Measurements from ENCODE around the gene LTO1.

Gene LTO1

DNA sequence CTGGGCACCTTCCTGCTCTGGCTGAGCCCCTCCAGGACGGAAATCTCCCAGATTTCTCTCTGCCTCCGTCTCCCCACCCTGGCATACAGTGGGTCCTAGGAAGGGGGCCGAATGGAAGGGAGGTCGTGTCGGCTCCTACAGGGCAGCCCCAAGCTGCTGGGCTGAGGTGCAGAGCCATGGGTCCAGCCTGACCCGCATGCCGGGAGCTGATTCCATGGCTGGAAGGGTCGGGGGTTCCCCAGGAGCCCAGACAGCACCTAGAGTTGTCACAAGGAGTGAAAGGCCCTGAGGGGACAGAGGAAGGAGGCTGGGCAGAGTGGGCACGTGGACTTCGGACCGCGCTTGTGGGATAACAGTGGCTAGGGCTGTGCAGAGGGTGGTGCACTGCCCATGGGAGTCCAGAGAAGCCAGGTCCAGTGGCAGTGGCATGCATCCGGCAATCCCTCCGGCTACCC is 17.7 kb downstream of the LTO1 start:
- DNase-seq: no peak

DNA sequence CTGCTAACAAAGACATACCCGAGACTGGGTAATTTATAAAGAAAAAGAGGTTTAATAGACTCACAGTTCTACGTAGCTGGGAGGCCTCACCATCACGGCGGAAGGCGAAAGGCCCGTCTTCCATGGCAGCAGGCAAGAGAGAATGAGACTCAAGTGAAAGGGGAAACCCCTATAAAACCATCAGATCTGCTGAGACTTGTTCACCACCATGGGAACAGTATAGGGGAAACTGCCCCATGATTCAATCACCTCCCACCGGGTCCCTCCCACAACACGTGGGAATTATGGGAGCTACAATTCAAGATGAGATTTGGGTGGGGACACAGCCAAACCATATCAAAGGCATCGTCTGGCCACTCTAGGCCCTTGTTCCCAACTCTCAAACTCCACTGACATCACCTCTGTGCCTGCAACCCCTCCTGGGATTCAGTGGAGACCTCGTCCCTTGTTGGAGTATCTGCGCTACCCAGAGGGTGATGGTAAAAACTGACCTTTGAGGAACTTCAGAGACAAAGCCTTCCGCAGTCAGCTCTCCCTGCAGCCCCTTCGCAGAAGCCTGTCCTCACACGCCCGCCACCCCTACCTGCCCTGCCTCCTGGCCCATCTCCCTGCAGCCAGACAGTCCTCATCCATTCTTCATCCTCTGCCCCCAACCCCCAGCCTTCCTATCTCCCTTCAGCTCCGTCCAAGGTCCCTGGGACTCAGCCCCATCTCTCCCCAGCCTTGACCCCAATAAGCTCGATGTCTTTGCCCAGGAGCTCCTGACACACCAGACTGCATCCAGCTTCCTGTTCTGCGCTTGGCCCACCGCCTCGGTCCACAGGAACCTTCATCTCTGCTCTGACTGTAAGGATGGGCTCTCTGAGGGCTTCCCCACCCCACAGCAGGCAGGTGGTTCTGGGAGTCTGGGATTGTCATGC is 18.4 kb downstream of the LTO1 start:
- DNase-seq: no peak

DNA sequence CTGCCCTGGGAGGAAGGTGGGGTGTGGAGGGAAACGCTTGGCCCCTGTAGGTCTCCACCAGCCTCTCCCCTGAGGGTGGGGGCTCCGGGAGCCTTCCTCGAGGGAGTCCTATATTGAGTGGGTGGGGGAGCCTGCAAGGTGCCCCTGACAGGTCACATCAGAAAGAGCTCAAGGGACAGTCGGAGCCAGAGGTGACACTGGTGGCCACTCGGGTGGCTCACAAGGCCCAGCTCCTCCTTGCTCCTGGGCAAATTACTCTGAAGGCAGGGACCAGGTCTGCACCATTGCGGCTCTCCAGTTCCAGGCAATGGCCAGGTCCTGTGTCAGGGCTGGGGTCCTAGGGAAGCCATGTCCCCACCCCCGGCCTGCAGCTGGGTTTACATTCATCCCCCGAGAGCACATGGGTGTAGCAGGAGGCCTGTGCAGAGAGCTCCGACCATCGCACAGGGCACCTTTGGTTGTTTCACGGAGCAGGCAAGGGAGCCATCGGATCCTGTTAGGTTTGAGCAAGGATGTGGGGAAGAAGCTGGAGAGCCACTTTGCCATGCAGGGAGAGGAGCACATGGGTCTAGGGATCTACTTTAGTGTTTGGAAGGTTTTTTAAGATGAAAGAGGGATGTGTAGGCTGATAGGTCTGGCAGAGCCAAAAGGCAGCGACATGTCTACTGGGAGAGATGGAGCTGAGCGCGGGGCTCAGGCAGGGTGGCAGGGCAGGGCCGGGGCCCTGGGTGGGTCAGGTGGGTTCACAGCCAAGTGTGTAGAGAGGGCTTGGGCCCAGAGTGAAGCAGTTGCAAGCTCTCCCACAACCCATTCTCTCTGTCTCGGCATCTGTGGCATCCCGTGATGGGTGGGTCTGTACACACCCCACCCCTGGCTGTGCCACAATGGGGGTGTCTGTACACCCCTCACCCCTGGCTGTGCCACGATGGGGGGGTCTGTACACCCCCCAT is 19.4 kb downstream of the LTO1 start:
- no peak for DNase-seq

DNA sequence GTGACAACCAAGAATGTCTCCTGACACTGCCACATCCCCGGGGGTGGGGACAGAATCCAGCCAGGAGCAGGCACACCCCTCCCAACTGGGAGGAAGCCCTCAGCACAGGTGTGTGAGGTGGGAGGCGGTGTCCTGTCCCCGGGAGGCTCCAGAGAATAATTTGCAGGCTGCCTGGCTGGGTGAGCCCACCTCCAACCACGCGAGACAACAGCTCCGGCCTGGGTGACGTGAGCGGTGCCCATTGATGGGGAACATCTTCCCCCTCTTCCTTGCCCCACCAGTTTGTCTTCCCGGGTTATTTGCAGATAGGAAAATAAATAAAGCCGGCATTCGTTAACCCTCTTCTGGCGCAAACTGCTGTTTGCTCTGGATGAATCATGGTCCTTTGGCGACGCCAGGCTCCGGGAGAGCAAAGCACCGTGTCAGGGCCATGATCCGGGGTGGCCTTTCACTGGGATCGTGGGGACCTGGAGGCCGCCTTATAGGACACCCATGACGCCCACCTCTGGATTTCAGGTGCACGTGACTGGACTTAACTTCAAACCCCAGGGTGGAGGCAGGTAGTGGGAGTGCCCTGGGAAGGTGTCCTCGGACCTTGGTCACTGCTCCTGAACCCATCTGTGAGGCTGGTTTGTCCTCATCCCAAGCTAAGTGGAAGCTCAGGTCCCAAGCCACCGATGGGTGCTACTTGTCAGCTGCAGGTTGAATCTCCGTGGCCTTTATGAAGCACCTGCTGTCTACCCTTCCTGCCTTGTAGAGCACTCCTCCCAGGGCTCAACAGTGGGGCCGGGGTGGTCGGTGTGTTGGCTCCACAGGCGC is 20.3 kb downstream of the LTO1 start:
- DNase-seq: no peak

DNA sequence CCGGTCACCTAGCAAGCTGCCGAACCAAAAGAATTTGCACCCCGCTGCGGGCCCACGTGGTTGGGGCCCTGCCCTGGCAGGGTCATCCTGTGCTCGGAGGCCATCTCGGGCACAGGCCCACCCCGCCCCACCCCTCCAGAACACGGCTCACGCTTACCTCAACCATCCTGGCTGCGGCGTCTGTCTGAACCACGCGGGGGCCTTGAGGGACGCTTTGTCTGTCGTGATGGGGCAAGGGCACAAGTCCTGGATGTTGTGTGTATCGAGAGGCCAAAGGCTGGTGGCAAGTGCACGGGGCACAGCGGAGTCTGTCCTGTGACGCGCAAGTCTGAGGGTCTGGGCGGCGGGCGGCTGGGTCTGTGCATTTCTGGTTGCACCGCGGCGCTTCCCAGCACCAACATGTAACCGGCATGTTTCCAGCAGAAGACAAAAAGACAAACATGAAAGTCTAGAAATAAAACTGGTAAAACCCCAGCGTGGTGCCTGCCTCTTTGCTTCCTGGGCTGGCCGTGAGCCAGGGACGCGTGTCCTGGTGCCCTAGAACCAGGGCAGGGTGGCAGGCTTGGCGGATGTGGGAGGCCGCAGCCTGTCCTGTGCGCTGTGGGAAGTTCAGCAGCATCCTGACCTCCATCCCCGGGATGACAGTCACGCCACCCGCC is 21.0 kb downstream of the LTO1 start:
- DNase-seq: no peak

DNA sequence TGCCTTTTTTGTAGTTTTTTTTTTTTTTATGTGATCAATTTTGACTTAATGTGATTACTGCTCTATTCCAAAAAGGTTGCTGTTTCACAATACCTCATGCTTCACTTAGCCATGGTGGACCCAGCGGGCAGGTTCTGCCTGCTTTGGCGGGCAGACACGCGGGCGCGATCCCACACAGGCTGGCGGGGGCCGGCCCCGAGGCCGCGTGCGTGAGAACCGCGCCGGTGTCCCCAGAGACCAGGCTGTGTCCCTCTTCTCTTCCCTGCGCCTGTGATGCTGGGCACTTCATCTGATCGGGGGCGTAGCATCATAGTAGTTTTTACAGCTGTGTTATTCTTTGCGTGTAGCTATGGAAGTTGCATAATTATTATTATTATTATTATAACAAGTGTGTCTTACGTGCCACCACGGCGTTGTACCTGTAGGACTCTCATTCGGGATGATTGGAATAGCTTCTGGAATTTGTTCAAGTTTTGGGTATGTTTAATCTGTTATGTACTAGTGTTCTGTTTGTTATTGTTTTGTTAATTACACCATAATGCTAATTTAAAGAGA is 21.7 kb downstream of the LTO1 start:
- DNase-seq: no peak

DNA sequence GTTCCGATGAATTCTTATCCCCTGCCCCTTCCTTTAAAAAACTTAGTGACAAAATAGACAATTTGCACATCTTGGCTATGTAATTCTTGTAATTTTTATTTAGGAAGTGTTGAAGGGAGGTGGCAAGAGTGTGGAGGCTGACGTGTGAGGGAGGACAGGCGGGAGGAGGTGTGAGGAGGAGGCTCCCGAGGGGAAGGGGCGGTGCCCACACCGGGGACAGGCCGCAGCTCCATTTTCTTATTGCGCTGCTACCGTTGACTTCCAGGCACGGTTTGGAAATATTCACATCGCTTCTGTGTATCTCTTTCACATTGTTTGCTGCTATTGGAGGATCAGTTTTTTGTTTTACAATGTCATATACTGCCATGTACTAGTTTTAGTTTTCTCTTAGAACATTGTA is 22.2 kb downstream of the LTO1 start:
- DNase-seq: no peak

DNA sequence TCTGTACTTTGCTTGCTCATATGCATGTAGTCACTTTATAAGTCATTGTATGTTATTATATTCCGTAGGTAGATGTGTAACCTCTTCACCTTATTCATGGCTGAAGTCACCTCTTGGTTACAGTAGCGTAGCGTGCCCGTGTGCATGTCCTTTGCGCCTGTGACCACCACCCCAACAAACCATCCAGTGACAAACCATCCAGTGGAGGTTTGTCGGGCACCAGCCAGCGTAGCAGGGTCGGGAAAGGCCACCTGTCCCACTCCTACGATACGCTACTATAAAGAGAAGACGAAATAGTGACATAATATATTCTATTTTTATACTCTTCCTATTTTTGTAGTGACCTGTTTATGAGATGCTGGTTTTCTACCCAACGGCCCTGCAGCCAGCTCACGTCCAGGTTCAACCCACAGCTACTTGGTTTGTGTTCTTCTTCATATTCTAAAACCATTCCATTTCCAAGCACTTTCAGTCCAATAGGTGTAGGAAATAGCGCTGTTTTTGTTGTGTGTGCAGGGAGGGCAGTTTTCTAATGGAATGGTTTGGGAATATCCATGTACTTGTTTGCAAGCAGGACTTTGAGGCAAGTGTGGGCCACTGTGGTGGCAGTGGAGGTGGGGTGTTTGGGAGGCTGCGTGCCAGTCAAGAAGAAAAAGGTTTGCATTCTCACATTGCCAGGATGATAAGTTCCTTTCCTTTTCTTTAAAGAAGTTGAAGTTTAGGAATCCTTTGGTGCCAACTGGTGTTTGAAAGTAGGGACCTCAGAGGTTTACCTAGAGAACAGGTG is 23.1 kb downstream of the LTO1 start:
- no peak for DNase-seq

DNA sequence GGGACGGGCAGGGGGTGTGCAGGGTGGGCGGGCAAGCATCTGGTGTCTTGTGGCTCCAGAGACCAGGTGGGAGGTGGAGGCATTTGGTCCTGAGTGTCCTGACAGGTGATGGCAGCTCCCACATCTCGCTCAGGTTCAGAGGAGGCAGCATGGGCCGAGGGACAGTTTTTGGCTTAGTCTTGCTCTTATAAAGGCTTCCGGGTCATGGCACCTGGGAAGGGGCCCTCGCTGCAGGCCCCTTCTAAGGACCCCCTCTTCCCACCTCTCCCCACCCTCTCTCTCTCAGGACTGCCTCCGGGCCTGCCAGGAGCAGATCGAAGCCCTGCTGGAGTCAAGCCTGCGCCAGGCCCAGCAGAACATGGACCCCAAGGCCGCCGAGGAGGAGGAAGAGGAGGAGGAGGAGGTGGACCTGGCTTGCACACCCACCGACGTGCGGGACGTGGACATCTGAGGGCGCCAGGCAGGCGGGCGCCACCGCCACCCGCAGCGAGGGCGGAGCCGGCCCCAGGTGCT is 24.3 kb downstream of the LTO1 start:
- no peak for DNase-seq

DNA sequence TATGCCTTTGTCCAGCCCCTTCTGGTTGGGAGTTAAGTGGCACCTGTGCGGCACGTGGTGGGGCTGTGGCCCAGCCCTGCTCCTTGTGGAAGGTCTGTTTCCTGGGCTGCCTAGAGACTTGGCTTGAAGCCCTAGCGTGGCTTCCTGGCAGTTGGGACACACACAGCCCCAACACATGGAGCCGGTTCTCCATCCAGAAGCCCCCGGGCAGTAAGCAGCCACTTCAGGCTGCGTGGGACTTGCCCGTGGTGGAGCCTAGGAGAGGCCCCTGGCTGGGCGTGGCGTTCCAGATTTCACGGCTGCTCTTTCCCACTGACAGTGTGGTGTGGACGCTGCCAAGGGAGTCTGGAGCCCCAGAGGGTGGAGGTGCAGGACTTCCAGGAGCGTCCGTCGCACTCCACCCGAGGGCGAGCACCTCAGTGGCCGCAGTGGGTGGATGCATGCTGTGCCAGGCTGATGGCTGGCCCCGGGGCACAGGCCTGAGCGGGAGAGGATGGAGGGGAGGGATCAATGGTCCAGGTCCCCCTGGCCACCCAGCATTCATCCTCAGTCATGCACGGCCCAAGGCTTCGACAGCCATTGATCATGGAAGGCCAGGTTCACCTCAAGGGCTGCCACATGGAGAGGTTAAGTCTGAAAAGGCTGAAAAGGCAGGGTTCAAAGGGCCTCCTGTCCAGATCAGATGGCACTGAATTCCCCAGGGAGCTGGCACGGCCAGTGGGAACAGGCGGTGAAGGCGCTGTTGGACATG is 24.9 kb downstream of the LTO1 start:
- no peak for DNase-seq

DNA sequence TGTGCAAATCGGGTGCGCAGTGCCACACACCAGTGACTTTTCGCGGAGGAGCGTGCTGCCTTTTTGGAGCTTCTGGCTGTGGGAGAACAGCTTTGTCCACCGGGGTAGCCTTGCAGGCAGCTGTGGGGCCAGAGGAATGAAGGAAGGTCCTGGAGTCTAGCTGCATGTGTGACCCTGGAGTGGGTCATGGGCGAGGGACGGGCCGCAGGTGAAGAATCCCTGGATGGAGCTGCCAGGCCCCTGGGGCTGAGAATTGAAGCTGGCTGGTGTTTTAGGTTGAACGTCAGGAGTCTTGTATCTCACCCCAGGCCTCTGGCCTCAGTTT is 25.6 kb downstream of the LTO1 start:
- no peak for DNase-seq

DNA sequence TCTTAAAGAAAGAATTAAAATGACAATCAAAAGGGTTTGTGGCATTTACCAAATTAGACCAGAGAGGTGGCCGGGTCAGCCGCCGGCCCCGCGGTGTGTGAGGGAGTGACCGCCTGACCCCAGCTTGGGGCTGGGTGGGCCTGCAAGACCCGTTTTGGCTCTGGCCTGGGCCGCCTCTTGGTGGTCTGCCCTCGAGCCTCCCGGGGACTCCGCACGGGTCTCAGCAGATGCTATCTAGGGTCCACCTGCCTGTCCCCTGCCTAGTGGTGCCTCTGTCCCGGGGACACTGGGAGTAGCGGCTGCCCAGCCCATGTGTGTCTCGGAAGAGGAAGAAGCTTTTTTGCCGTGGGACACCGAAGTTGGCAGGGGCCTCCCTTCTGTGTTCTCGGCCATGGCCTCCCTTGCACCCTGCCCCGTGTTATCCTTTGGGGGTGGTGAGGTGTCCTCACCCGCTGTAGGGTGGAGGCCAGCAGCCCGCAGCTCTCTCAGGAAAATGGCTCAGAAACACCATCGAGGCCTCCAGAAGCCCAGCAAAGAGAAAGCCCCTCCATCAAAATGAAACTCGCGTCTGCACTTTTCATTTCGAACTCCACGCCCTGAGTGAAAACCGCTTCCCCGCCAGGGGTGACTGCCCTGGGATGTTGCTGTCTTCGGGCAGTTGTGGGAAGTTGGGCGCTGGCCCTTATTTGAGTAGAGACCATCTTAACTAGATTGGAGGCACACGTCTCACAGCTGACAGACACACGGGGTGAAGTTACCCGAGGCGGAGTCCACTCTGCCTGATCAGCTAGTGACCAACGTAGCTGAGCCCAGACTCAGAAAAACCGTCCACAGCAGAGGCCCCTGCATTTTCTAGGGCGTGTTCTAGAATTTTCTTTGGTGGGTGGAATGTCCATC is 26.2 kb downstream of the LTO1 start:
- DNase-seq: no peak

DNA sequence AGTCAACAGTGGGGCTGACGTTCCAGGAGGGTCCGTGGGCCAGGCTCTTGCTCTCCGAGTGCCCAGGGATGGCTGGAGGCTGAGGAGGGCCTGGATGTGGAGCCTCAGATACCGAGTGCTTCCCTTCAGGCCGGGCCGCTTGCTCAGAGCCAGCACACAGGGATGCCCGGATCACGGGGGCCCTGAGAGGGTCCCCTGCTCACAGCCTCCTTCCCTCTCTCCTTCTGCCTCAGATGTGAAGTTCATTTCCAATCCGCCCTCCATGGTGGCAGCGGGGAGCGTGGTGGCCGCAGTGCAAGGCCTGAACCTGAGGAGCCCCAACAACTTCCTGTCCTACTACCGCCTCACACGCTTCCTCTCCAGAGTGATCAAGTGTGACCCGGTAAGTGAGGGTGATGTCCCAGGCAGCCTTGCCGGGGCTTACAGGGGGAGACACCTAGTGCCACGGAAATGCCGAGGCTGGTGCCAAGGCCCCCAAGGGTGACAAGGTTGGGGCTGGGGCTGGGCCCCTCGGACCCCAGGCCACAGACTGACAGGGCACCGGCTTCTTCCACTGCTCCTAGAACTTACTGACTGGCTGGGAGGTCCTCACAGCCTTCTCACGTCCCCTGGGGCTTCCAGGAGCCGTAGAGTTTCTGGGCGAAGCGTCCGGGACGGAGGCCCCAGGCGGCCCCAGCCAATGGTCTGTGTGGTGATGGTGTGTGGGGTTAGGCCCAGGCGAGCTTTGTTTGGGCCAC is 27.2 kb downstream of the LTO1 start:
- no peak for DNase-seq

DNA sequence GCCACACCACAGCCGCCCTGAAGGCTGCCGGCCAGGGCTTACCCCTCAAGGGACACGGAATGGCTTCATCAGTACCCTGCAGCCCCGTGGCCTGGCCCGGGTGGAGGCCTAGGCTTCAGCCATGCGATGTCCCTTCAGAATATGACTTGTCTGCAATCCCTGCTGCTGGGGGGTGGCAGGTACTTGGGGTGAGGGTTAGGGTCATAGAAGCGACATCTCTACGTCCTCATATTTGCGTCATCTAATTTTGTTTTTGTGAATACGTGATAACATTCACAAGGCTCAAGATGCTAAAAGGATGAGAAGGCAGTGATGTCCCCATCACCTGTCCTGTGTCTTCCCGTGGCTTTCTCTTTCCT is 27.8 kb downstream of the LTO1 start:
- no peak for DNase-seq

DNA sequence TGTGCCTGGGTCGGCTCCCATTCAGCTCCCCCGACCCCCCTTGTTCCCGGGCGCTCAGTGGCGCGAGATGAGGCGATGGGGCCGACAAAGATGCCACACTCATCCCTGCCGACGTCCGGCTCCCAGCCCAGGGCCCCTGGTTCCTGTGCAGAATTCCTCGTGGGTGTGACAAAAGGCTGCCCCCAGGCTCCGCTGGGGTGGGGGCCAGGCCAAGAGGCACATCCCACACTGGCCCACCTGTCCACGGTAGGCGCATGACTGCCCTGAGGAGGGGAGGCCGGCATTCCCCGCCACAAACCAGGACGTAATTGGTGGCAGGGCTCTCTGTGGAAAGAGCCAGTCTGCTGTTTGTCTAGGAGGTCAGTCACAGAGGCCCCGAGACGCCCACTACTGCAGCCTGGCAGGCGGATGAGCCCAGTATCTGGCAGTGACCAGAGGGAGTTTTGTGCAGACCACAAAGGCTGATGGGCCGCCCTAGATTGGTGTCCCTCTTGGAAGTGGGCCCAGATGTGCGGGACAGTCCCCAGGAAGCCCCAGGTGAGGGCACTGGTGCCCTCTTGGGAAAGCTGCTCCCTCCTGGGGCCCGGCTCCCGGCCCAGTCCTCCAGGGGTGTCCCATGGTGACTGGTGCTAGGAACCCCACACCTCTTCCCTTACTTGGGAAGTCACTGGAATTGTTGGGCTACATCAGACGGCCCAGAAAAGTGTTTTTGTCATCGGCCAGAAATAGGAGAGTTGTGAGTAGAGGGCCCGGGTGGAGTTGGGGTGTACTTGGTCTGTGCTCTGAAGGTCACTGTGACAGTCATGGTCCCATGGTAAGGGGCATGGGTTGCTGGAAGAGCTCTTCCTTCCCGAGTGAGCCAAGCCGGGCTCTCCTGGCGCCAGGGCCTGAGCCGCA is 28.4 kb downstream of the LTO1 start:
- DNase-seq: no peak

DNA sequence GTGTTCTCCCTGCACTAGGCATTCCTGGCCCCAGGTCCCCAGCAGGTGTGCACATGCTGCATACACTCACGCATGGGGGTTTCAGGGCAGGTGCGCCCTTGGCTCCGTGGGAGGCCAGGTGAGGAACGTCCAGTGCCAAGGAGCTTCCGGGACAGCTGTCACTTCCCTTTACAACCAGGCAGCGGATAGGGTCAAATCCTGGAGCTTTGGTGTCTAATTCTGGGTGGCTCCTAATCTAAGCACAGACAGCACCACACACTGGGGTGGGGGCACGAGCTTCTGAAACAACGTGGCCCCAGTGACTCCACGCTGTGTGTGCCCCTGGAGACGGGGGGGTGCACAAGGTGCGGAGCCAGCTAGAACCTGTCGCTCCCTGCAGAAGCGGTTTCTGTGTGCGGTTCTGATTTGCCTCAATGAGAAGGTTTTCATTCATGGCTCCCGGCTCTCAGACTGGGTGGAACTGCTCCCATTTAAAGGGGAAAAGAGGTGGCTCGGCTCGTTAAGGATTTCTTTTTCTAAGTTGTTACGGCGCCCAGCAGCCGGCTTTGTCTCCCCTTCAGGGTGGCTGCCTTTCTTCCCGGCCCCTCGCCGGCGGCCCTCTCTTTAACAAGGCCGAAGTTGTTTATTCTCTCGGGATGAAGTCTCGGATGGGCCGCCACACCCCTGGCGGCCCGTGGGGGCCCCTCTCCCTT is 29.2 kb downstream of the LTO1 start:
- no peak for DNase-seq
